D341Med (cell line): ENCODE data around the gene EXOC4.

Experiments
- DNase-seq: peaks from one replicate; pipeline ENCODE4 v3.0.0; 2012; ENCODE audit warnings: low spot score

EXOC4 gene

GRCh38 chr7:133365917-133366316, 113.0 kb downstream of the EXOC4 start:
- DNase-seq: no peak

GRCh38 chr7:133367561-133367960, 114.7 kb downstream of the EXOC4 start:
- no peak for DNase-seq

- DNase-seq: no peak
These were observed 116.3 kb downstream of the EXOC4 start for GRCh38 chr7:133369130-133369529.

GRCh38 chr7:133371616-133372015, 118.7 kb downstream of the EXOC4 start:
- no peak for DNase-seq

- DNase-seq: no peak
These were observed 119.5 kb downstream of the EXOC4 start for GRCh38 chr7:133372337-133372736.

GRCh38 chr7:133376514-133376913, 123.6 kb downstream of the EXOC4 start:
- DNase-seq: no peak

- DNase-seq: no peak
These were observed 129.1 kb downstream of the EXOC4 start for GRCh38 chr7:133381965-133382364.

GRCh38 chr7:133382775-133383559, 130.1 kb downstream of the EXOC4 start:
- no peak for DNase-seq

- no peak for DNase-seq
These were observed 133.3 kb downstream of the EXOC4 start for GRCh38 chr7:133386205-133386604.

- DNase-seq: no peak
These were observed 136.8 kb downstream of the EXOC4 start for GRCh38 chr7:133389727-133390126.

GRCh38 chr7:133391206-133391605, 138.3 kb downstream of the EXOC4 start:
- no peak for DNase-seq

GRCh38 chr7:133394369-133394768, 141.5 kb downstream of the EXOC4 start:
- DNase-seq: no peak

GRCh38 chr7:133395551-133395950, 142.7 kb downstream of the EXOC4 start:
- DNase-seq: no peak

- DNase-seq: no peak
These were observed 145.6 kb downstream of the EXOC4 start for GRCh38 chr7:133398506-133398905.

GRCh38 chr7:133401225-133401624, 148.3 kb downstream of the EXOC4 start:
- no peak for DNase-seq

- no peak for DNase-seq
These were observed 155.3 kb downstream of the EXOC4 start for GRCh38 chr7:133408212-133408611.

- DNase-seq: no peak
These were observed 156.5 kb downstream of the EXOC4 start for GRCh38 chr7:133409421-133409820.

GRCh38 chr7:133409966-133410365, 157.1 kb downstream of the EXOC4 start:
- no peak for DNase-seq

GRCh38 chr7:133411395-133411794, 158.5 kb downstream of the EXOC4 start:
- no peak for DNase-seq

GRCh38 chr7:133412942-133413341, 160.1 kb downstream of the EXOC4 start:
- DNase-seq: no peak

- DNase-seq: no peak
These were observed 166.2 kb downstream of the EXOC4 start for GRCh38 chr7:133419041-133419440.

- DNase-seq: no peak
These were observed 170.7 kb downstream of the EXOC4 start for GRCh38 chr7:133423618-133424017.

GRCh38 chr7:133428326-133428725, 175.4 kb downstream of the EXOC4 start:
- no peak for DNase-seq

- no peak for DNase-seq
These were observed 176.0 kb downstream of the EXOC4 start for GRCh38 chr7:133428876-133429275.
